ENCODE measurements around the gene LYZL4. TPM values are rescaled to one million over a fixed set of nuclear protein-coding genes. Genes with fewer than 3 reads are reported as not detected.

LYZL4 gene
- total and polyA plus RNA-seq, 9 donors, result not detected

GRCh38 chr3:42375121-42375800 is 35.1 kb downstream of the LYZL4 start:
- H3K27me3 ChIP-seq, result no peaks in the 10 kb centered on the region
- DNase-seq, result no peak
- WGBS, 3 donors, result 66 to 74% (median 70%) methylated on average over 6 of the region's 6 CpGs

GRCh38 chr3:42371776-42372175 is 38.6 kb downstream of the LYZL4 start:
- H3K27ac ChIP-seq, result no peak overlapping the region
- no peak for DNase-seq
- no peaks in the 10 kb centered on the region for H3K36me3 ChIP-seq
- intact Hi-C loops (cut with DNase I), result no loop called here
- no peaks in the 10 kb centered on the region for H3K27me3 ChIP-seq
- H3K9me3 ChIP-seq, result no peaks in the 10 kb centered on the region
- no peak for TF ChIP-seq POLR2A (IDR thresholded peaks at IDR 0.05)
- no peak for TF ChIP-seq EP300 (IDR thresholded peaks at IDR 0.05)
- no peak for TF ChIP-seq CTCF (IDR thresholded peaks at IDR 0.05)
- WGBS, 3 donors, result 65 to 83% (median 72%) methylated on average over 3 of the region's 3 CpGs
- no peaks in the 10 kb centered on the region for H3K4me1 ChIP-seq (ENCODE audit: insufficient read depth)
- H3K4me3 ChIP-seq, result no peak overlapping the region

More at GRCh38 chr3:42375121-42375800, 35.1 kb downstream of the LYZL4 start:
- H3K27ac ChIP-seq, result no peak overlapping the region
- no peaks in the 10 kb centered on the region for H3K36me3 ChIP-seq
- no peaks in the 10 kb centered on the region for H3K4me1 ChIP-seq (ENCODE audit: insufficient read depth)
- intact Hi-C loops (cut with DNase I), result no loop called here
- H3K4me3 ChIP-seq, result no peak overlapping the region
- H3K9me3 ChIP-seq, result no peaks in the 10 kb centered on the region
- TF ChIP-seq CTCF (IDR thresholded peaks at IDR 0.05) (no peak), EP300 (IDR thresholded peaks at IDR 0.05) (no peak), POLR2A (IDR thresholded peaks at IDR 0.05) (no peak)

- intact Hi-C loops (cut with DNase I), result no loop called here
- Histone ChIP-seq H3K27ac (no peak overlapping the region), H3K27me3 (no peaks in the 10 kb centered on the region), H3K9me3 (no peaks in the 10 kb centered on the region), H3K36me3 (no peaks in the 10 kb centered on the region), H3K4me1 (ENCODE audit: insufficient read depth) (no peaks in the 10 kb centered on the region), H3K4me3 (no peak overlapping the region)
- DNase-seq, result no peak
- WGBS, 3 donors, result 31 to 48% (median 35%) methylated on average over 4 of the region's 4 CpGs
- TF ChIP-seq EP300 (IDR thresholded peaks at IDR 0.05), result no peak
- no peak for TF ChIP-seq POLR2A (IDR thresholded peaks at IDR 0.05)
- no peak for TF ChIP-seq CTCF (IDR thresholded peaks at IDR 0.05)
Measured at GRCh38 chr3:42369832-42370231, 40.6 kb downstream of the LYZL4 start.

GRCh38 chr3:42369304-42369703 is 41.1 kb downstream of the LYZL4 start:
- H3K27ac ChIP-seq, result no peak overlapping the region
- H3K4me1 ChIP-seq (ENCODE audit: insufficient read depth), result no peaks in the 10 kb centered on the region
- no peaks in the 10 kb centered on the region for H3K36me3 ChIP-seq
- no peak for DNase-seq
- intact Hi-C loops (cut with DNase I), result no loop called here
- no peak overlapping the region for H3K4me3 ChIP-seq
- H3K27me3 ChIP-seq, result no peaks in the 10 kb centered on the region
- no peaks in the 10 kb centered on the region for H3K9me3 ChIP-seq
- TF ChIP-seq EP300 (IDR thresholded peaks at IDR 0.05) (no peak), POLR2A (IDR thresholded peaks at IDR 0.05) (no peak)
- 10 to 20% (median 18%) methylated on average over 4 of the region's 4 CpGs for WGBS, 3 donors

GRCh38 chr3:42368861-42369260 is 41.5 kb downstream of the LYZL4 start:
- DNase-seq, result no peak
- Histone ChIP-seq H3K36me3 (no peaks in the 10 kb centered on the region), H3K9me3 (no peaks in the 10 kb centered on the region), H3K4me3 (no peak overlapping the region), H3K4me1 (ENCODE audit: insufficient read depth) (no peaks in the 10 kb centered on the region), H3K27me3 (no peaks in the 10 kb centered on the region), H3K27ac (no peak overlapping the region)
- WGBS, 3 donors, result 0 to 13% (median 10%) methylated on average over 1 of the region's 1 CpG
- intact Hi-C loops (cut with DNase I), result no loop called here
- TF ChIP-seq POLR2A (IDR thresholded peaks at IDR 0.05) (no peak), EP300 (IDR thresholded peaks at IDR 0.05) (no peak), CTCF (IDR thresholded peaks at IDR 0.05) (no peak)

Measured in ovary (tissue), 9 donors.